HL-60 (cell line): ENCODE data around the gene RAF1.

Experiments used
- GABPA ChIP-seq: IDR thresholded peaks from 2 replicates; pipeline ENCODE4 v1.6.1; 2012; ENCODE audit warnings: low read depth
- POLR2AphosphoS5 ChIP-seq: IDR thresholded peaks from 2 replicates; pipeline ENCODE4 v1.6.1; 2012; ENCODE audit warnings: low read depth
- TF ChIP-seq, protein P1 (sequence below): IDR thresholded peaks from one replicate; pipeline ENCODE4 v1.5.1; 2011; ENCODE audit warnings: low read length, control low read depth, inconsistent platforms; ENCODE audit not compliant: insufficient read depth
- TF ChIP-seq, protein P2 (sequence below): IDR thresholded peaks from 2 replicates; pipeline ENCODE4 v1.6.1; 2012; ENCODE audit warnings: low read depth; ENCODE audit not compliant: insufficient replicate concordance

DNA sequence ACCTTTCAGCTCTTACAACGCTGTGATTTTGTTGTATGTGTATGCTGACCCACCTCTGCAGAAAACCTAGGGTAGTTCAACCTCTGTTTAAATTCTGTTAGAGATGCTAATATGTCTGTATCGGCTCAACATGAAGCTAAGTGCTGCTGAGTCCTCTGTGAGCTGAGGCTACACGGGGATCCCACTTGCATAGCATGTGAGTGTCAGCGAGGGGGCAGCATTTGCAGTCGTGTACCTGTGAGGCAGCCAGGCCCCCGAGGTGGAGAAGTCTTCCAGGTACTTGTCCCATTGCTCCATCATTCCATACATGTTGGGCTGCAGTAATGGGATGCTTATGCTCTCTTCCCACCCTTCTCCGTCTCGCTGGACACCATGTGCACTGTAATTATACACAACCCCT is 122.3 kb downstream of the RAF1 start:
- TF ChIP-seq, protein P1, sequence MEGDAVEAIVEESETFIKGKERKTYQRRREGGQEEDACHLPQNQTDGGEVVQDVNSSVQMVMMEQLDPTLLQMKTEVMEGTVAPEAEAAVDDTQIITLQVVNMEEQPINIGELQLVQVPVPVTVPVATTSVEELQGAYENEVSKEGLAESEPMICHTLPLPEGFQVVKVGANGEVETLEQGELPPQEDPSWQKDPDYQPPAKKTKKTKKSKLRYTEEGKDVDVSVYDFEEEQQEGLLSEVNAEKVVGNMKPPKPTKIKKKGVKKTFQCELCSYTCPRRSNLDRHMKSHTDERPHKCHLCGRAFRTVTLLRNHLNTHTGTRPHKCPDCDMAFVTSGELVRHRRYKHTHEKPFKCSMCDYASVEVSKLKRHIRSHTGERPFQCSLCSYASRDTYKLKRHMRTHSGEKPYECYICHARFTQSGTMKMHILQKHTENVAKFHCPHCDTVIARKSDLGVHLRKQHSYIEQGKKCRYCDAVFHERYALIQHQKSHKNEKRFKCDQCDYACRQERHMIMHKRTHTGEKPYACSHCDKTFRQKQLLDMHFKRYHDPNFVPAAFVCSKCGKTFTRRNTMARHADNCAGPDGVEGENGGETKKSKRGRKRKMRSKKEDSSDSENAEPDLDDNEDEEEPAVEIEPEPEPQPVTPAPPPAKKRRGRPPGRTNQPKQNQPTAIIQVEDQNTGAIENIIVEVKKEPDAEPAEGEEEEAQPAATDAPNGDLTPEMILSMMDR, result no peak
- TF ChIP-seq, protein P2, sequence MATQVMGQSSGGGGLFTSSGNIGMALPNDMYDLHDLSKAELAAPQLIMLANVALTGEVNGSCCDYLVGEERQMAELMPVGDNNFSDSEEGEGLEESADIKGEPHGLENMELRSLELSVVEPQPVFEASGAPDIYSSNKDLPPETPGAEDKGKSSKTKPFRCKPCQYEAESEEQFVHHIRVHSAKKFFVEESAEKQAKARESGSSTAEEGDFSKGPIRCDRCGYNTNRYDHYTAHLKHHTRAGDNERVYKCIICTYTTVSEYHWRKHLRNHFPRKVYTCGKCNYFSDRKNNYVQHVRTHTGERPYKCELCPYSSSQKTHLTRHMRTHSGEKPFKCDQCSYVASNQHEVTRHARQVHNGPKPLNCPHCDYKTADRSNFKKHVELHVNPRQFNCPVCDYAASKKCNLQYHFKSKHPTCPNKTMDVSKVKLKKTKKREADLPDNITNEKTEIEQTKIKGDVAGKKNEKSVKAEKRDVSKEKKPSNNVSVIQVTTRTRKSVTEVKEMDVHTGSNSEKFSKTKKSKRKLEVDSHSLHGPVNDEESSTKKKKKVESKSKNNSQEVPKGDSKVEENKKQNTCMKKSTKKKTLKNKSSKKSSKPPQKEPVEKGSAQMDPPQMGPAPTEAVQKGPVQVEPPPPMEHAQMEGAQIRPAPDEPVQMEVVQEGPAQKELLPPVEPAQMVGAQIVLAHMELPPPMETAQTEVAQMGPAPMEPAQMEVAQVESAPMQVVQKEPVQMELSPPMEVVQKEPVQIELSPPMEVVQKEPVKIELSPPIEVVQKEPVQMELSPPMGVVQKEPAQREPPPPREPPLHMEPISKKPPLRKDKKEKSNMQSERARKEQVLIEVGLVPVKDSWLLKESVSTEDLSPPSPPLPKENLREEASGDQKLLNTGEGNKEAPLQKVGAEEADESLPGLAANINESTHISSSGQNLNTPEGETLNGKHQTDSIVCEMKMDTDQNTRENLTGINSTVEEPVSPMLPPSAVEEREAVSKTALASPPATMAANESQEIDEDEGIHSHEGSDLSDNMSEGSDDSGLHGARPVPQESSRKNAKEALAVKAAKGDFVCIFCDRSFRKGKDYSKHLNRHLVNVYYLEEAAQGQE, result no peak
- TF ChIP-seq POLR2AphosphoS5 (no peak), GABPA (no peak)
